HG03045 (cell line): ENCODE measurements around the gene CNKSR2.

ENCODE experiments used
- ATAC-seq: cut with Tn5 transposase; IDR thresholded peaks from one replicate; pipeline ENCODE4 v1.9.1; 2021; ENCODE audit warnings: mild to moderate bottlenecking, moderate library complexity; ENCODE audit not compliant: unreplicated experiment

CNKSR2 gene

DNA sequence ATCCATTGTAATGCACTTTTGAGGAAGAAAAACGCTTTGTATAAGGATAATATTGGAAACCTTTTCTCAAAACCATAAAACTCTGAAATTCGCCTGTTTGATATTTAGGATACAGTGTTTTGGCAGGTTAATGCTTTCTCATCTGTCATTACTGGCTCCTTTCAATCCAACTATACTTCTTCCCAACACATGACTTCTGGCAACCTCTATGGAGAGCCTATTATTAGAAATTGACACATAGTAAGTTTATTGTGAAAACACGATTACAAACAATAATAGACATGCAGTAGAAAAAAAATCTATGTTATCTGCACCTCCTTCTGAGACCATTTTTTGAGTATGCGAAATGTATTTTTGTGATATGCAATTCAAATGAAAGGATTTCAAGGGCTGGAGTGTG, 288.5 kb downstream of the CNKSR2 start:
- ATAC-seq: no peak

DNA sequence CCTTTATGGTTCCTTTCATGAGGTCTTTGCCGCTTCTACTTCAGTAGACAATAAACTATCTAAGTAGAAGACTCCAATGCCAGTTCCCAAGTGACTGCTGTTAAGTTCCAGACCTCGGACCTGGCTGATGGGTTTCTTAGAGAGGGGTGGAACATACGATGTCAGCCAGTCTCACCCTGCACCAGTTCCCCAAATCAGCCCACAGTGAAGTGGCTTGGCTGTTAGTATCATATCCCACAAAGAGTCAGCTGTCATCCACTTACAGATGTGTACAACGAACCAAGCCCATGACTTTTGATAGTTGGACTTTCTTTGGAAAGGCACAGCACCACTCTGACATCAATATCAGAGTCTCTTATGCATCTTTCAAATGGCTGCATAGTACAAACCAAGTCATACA, 292.0 kb downstream of the CNKSR2 start:
- no peak for ATAC-seq

DNA sequence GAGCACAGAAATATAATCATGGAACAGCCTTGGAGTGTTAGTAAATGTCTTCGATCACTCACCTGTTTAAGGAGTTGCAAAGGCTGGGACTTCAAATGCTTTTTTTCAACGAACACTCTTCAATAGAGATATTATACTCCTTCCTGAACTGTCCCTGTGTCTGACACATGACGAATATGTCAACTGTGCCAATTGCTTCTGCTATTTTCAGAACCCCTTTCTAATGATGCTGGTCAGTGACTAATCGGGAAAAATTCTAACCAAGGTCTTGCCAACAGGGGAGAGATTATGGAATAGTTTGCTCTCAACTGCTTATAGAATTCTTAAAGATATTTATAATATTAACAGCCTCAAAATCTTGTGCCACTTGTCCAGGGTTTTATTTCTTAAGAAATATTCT, 292.5 kb downstream of the CNKSR2 start:
- no peak for ATAC-seq

DNA sequence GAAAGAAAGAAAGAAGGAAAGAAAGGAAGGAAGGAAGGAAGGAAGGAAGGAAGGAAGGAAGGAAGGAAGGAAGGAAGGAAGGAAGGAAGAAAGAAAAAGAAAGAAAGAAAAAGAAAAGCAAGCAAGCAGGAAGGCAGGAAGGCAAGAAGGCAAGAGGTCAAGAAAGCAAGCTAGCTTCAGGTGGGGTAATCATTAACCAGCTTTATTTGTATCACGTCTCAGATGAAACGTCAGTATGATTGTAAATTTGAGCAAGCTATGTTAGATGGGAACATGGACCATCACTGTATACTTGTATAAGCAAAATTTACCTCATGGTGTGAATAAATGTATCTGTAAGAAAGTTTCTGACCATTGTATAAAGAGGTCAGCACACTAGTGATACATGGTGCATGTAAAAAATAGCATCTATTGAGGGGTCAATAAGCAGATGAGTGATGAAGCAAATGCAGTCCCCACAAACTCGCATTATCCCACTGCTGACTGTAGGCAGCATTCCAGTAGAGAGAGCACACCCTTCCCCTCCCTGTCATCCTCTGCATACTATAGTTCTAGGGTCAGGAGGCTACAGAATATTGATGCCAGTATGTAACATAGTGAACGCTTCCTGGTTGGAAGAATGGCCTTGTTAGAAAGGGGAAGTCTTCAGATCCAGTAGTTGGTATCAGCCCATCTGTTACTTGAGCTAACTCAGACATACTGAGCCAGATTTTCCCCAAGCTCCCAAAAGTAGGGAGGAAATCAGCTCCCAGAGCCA, 300.4 kb downstream of the CNKSR2 start:
- ATAC-seq: no peak

DNA sequence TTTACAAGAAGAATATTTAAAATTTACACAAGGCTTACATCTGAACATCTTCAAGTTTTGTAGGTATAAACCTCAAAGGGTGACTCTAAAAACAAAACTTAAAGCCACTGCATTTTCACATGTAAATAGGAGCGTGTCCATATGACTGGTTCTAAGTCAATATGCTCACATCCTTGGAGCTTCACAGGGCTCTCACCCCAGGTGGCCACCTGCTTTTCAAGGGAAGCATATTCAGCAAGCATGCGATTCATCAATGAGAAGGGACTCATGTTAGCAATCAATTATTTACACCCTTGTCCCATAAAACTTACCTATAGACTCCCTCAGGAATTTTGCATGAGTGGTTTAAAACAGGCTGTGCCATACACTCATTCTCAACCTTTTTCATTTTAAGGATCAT, 301.7 kb downstream of the CNKSR2 start:
- no peak for ATAC-seq

DNA sequence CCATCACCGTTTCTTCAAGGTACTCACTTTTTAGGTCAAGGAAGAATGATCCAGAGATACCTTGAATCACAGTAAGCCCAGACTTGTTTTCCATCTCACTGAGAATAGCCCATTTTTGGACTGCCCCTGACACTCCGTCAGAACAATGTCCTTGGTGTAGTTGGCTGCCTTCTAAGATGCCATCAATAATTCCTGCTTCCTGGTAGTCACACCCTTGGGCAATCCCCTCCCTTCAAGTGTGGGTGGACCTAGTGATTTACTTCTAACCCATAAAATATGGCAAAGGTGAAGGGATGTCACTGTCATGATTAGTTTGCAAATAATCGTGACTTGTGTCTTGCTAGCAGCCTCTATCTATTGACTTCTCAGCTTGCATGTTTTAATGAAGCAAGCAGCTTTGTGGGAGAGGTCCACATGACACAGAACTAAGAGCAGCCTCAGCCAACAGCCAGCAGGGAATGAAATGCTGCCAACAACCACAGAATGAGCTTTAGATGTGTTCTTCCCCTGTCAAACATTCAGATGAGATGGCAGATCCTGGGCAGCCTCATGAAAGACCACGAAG, 303.9 kb downstream of the CNKSR2 start:
- ATAC-seq: no peak

DNA sequence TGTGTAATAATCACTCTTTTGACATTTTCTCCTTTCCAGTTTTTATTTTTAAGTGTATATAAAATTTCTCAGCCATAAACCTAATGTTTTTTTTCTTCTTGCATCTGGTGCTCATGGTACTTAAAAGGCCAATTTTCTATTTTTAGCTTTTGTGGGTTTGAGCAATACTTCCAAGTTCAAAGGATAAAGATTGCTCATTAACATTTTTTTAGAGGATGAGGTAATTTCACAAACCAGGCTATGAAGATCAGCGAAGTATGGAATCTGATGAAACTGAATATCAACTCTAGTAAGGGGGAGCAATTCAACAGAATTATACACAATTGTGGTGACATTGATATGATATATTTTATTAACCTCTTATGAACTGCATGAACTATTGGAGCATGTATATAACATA, 309.7 kb downstream of the CNKSR2 start:
- no peak for ATAC-seq

DNA sequence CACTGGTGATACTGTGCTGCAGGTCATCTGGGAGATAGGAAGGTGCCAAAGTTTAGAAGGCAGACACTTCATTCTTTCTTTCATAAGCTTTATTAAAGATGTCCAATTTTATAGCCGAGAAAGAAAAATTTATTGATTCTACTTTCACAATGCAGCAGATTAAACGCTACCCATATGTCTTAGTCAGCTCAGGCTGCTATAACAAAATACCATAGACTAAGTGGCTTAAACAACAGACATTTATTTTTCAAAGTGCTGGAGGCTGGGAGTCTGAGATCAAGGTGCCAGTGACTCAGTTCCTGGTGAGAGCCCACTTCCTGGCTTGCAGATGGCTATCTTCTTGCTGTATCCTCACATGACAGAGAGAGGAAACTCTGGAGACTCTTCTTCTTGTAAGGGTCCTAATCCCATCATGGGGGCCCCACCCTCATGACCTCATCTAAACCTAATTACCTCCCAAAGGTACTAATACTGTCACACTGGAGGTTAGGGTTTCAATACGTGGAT, 317.3 kb downstream of the CNKSR2 start:
- ATAC-seq: no peak

DNA sequence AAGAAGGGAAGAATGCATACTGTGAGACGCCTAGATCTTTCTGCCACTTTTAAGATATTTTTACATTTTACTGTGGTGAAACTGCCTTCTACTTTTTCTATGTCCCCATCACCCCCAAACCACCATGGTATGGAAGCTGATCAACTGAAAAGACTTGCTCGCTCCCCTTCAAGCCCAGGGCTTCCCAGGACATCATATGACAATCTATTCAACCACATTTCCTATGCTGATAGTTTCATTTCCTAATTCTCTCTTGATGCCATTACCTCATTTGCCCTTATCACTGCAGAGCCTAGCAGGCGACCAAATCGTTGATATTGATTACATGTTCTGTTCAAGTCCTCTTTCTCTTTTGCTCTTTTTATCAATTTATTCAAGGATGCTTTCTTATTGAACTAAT, 324.1 kb downstream of the CNKSR2 start:
- no peak for ATAC-seq

DNA sequence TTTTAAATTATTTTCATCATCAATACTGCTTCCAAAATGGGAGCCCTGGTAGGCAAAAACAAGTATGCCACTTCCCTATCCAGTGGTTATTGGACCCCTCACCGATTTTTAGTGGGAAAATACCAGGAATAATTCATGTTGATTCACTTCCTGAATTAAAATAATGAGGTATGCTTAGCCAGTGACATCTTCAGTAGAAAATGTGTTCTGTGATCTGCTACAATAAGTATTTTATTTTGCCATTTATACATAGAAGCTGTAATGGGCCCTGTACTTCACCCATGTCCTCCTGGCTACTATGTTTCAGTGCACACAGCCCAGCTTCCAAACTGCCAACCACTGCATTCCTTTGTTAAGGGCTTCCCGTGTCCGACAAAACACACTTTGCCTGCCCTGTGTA, 324.9 kb downstream of the CNKSR2 start:
- no peak for ATAC-seq

DNA sequence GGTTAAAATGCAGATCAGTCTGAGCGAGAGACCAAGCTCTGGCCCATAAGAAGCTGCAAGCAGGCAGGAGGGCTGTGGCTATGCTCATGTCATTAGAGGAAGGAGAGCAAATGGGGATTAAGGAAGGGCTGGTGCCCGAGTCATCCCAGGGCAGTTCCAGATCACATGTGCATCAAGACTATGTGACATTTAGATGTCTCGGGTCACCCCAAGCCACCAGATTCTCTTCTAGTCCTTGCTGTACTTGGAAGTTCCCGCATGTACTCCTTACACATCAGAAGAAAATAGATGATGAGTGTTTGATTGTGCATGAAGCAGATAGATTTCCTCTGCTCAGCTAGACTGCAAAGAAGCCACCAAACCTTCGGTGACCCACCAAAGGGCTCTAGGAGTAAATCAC, 326.1 kb downstream of the CNKSR2 start:
- ATAC-seq: no peak

DNA sequence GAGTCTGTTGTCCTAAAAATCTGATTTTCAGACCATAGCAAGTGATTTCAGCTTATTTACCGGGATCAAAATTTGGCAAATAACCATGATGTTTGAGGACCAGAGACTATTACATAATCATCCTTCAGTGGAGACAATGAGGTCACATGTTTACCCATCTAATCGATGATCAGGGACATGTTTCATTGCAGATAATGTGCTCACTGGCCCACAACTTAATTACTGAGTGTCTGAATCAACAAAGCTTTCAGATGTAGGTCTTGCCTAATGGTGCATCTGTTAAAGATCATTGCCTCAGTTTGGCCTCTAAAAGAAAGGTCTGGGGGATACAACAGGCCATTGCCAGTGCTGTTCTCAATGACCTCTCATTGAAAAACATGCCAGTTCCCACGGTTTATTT, 326.7 kb downstream of the CNKSR2 start:
- no peak for ATAC-seq

DNA sequence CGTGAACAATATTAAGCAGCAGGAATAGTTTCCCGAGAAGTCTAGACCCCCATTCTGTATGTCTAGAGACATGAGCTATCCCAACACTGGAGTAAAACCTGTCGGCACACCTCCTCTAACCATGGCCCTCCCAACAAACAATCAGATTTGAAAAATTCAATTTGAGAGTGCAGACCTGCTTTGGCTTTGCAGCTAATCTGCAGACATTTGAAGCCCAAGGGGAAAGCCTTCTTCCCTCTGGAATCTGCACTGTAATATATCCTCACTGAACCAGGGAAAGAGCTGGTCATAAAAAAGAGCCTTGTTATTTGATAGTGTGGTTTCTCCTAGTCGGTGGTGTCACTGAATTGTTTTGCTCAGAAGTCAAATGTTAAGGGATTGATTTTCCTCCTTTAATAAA, 328.5 kb downstream of the CNKSR2 start:
- no peak for ATAC-seq
